ENCODE results near the gene SRGAP1. TPM values are rescaled to one million over a fixed set of nuclear protein-coding genes. Genes with fewer than 3 reads are reported as not detected.

The SRGAP1 gene
- total and polyA plus RNA-seq, 2 of the 13 experiments (the other 11 are each of a cell fraction or from before 2014, with no cell fraction given) = 1.6 to 3.4 TPM

- Histone ChIP-seq H3K4me3 (replicated peaks in 1 of 3; ENCODE audit: insufficient read depth in 1 of 3, low read depth in 2 of 3, low read length in 3 of 3) (no peak overlapping the region), H3K4me1 (ENCODE audit: insufficient read depth, low read length) (0 out of 2 replicates have a peak, but pooled peaks cover 7% of the 10 kb centered on the region), H3K27me3 (ENCODE audit: control insufficient read depth in 1 of 2, insufficient read depth in 2 of 2, low read length in 2 of 2) (no peaks in the 10 kb centered on the region), H3K9me3 (ENCODE audit: low read length) (no peaks in the 10 kb centered on the region), H3K36me3 (replicated peaks in 1 of 2; ENCODE audit: control insufficient read depth in 1 of 2, insufficient read depth in 2 of 2, low read length in 2 of 2) (no peaks in the 10 kb centered on the region), H3K9ac (ENCODE audit: insufficient read depth, low read depth, low read length) (no peak overlapping the region), H3K4me2 (ENCODE audit: low read depth, low read length) (no peak overlapping the region), H2AFZ (ENCODE audit: low read length) (no peak overlapping the region), H3K27ac (ENCODE audit: extremely low read length, insufficient read depth, low read length) (no peak overlapping the region), H4K20me1 (ENCODE audit: insufficient read depth, low read length) (no peaks in the 10 kb centered on the region), H3K79me2 (ENCODE audit: insufficient read depth, low read length) (no peaks in the 10 kb centered on the region)
- 56% methylated on average over 5 of the region's 5 CpGs for WGBS (ENCODE audit: low lambda C conversion rate)
- ChIA-PET POLR2A (interaction anchor here (1.2 kb wide), 1 partner anchor 337 kb away, joined by 4 read pairs; no protein-coding TSS in a partner anchor), CTCF (ENCODE audit: low intra/inter-chr PET ratio, low total read pairs) (interaction anchor here (1.3 to 1.6 kb wide), 3 partner anchors 337 to 355 kb away, joined by 7 to 11 read pairs (median 8); no protein-coding TSS in a partner anchor)
- no peak for FAIRE-seq
- TF ChIP-seq ASH2L (IDR thresholded peaks at IDR 0.05; ENCODE audit: insufficient read length, low read depth, low read length) (no peak), JUNB (CRISPR knock-in tag; IDR thresholded peaks at IDR 0.05; ENCODE audit: borderline replicate concordance) (no peak), REST (IDR thresholded peaks at IDR 0.05; ENCODE audit: borderline replicate concordance in 1 of 2, low read depth in 1 of 2, low read length in 2 of 2) (no peak), TBP (CRISPR knock-in tag; IDR thresholded peaks at IDR 0.05) (no peak), SP4 (CRISPR knock-in tag; IDR thresholded peaks at IDR 0.05) (no peak), E2F5 (CRISPR knock-in tag; conservative IDR thresholded peaks at IDR 0.05) (no peak), ZNF605 (CRISPR knock-in tag; IDR thresholded peaks at IDR 0.05) (no peak), ZBTB7A (CRISPR knock-in tag; IDR thresholded peaks at IDR 0.05) (no peak), ZNF451 (CRISPR knock-in tag; IDR thresholded peaks at IDR 0.05) (no peak), ZNF616 (CRISPR knock-in tag; IDR thresholded peaks at IDR 0.05; ENCODE audit: low read depth) (no peak), SMC3 (IDR thresholded peaks at IDR 0.05; ENCODE audit: low read length) (no peak), TSC22D2 (CRISPR knock-in tag; IDR thresholded peaks at IDR 0.05; ENCODE audit: borderline replicate concordance) (no peak), ELF1 (CRISPR knock-in tag; IDR thresholded peaks at IDR 0.05) (no peak), ARNT2 (CRISPR knock-in tag; IDR thresholded peaks at IDR 0.05; ENCODE audit: low read depth) (no peak), MEIS2 (CRISPR knock-in tag; IDR thresholded peaks at IDR 0.05) (no peak)
- in situ Hi-C loops (cut with HindIII; ENCODE audit: extremely low pct_ligation_motif_present, low pct_unique_long_range_greater_than_20kb) = loop anchor here (5.0 kb wide), 1 partner anchor 339 kb away; the partner anchor contains the start of gene SRGAP1
- no peak for DNase-seq (ENCODE audit: low spot score)
- intact Hi-C loops (cut with micrococcal nuclease; ENCODE audit: unreplicated experiment) = loop anchor here (1.0 kb wide), 3 partner anchors 75 to 342 kb away; no protein-coding TSS in a partner anchor
- no peak for ATAC-seq
- no TSS peak for BruUV-seq (replicated peaks)
Observed at GRCh38 chr12:64180951-64181350, 336.5 kb downstream of the SRGAP1 start.
